ENCODE measurements around the gene GPR158. TPM values are rescaled to one million over a fixed set of nuclear protein-coding genes. Genes with fewer than 3 reads are reported as not detected.

GPR158 gene
- polyA plus RNA-seq, 4 donors = 0.24 to 0.33 TPM; not detected in 2

DNA sequence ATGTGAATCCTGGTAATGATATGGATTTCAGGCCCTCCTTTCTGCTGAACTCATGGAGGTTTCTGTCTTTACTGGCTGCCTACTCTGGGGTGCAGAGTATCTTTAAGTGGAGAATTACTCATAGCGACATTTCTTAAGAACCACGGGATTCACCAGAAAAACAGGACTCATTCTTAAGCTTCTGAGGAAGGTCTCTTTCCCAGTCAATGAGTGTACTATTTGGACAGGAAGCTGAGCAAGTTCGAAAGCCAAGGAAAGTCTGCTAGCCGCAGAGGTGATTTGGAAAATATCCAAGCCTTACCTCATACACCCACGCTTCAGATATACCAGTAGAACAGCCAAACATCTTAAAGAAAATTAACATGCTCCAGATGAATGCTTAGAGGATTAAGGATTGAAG lies 381.7 kb downstream of the GPR158 start:
- no peaks in the 10 kb centered on the region for H3K27me3 ChIP-seq (ENCODE audit: control insufficient read depth in 3 of 3, insufficient read depth in 3 of 3, low read length in 3 of 3)
- H3K27ac ChIP-seq (ENCODE audit: low read depth in 1 of 3, low read length in 2 of 3) = no peak overlapping the region
- FAIRE-seq (no peak), DNase-seq (no peak)
- H3K9me3 ChIP-seq (ENCODE audit: control insufficient read depth in 2 of 2, insufficient read depth in 1 of 2, low read depth in 1 of 2, low read length in 1 of 2) = no peaks in the 10 kb centered on the region
- no peaks in the 10 kb centered on the region for H3K36me3 ChIP-seq (ENCODE audit: control insufficient read depth in 3 of 3, insufficient read depth in 2 of 3, low read depth in 1 of 3, low read length in 3 of 3)
- H3K4me1 ChIP-seq (ENCODE audit: control insufficient read depth in 3 of 3, insufficient read depth in 2 of 3, low read depth in 1 of 3, low read length in 2 of 3) = no peaks in the 10 kb centered on the region
- no peak overlapping the region for H3K4me3 ChIP-seq (ENCODE audit: low read depth in 1 of 3, low read length in 3 of 3)
- 37 to 56% (median 42%) methylated on average over 5 of the region's 5 CpGs for WGBS, 3 donors

DNA sequence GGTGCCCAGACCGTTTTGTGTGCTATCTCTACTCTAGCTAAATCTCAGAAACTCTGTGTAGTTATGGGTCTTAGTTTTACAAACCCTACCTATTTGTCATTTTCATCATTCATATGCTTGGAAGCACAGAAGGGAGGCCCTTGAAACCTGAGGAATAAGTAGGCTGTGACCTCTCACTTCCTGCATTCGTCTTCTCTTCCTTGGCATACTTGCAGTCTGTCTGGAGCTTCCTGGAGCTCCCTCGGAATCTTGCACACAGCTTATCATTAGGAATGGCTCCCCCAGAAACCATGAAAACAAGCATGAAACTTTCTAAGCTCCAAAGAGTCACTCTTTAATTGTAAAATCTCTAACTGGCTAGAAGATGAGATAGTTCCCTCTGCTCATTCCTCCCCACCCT lies 382.3 kb downstream of the GPR158 start:
- Histone ChIP-seq H3K27ac (ENCODE audit: low read depth in 1 of 3, low read length in 2 of 3) (no peak overlapping the region), H3K4me1 (ENCODE audit: control insufficient read depth in 3 of 3, insufficient read depth in 2 of 3, low read depth in 1 of 3, low read length in 2 of 3) (no peaks in the 10 kb centered on the region), H3K4me3 (ENCODE audit: low read depth in 1 of 3, low read length in 3 of 3) (no peak overlapping the region), H3K27me3 (ENCODE audit: control insufficient read depth in 3 of 3, insufficient read depth in 3 of 3, low read length in 3 of 3) (no peaks in the 10 kb centered on the region), H3K9me3 (ENCODE audit: control insufficient read depth in 2 of 2, insufficient read depth in 1 of 2, low read depth in 1 of 2, low read length in 1 of 2) (no peaks in the 10 kb centered on the region), H3K36me3 (ENCODE audit: control insufficient read depth in 3 of 3, insufficient read depth in 2 of 3, low read depth in 1 of 3, low read length in 3 of 3) (no peaks in the 10 kb centered on the region)
- no peak for DNase-seq
- no peak for FAIRE-seq
- 47 to 55% (median 49%) methylated on average over 3 of the region's 3 CpGs for WGBS, 3 donors

DNA sequence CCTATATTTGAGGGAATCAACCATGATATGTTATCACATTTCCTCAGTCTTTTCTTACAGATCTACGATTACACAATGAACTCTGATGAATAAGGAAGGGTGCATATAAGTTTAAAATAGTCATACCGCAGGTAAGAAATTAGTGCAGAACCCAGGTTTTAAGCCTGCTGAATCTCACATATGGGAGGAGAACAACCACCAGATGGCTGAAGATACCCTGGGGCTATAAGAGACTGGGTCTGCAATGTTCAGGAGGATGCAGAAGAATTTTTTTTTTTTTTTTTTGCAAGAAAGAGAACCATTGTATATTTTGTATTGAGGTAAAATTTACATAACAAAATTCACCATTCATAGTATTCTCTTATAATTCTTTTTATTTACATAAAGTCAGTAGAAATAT lies 387.0 kb downstream of the GPR158 start:
- DNase-seq (no peak), FAIRE-seq (no peak)
- H3K4me3 ChIP-seq (ENCODE audit: low read depth in 1 of 3, low read length in 3 of 3) = no peak overlapping the region
- H3K4me1 ChIP-seq (ENCODE audit: control insufficient read depth in 3 of 3, insufficient read depth in 2 of 3, low read depth in 1 of 3, low read length in 2 of 3) = no peaks in the 10 kb centered on the region
- no peaks in the 10 kb centered on the region for H3K9me3 ChIP-seq (ENCODE audit: control insufficient read depth in 2 of 2, insufficient read depth in 1 of 2, low read depth in 1 of 2, low read length in 1 of 2)
- 76 to 85% (median 77%) methylated on average over 2 of the region's 2 CpGs for WGBS, 3 donors
- no peak overlapping the region for H3K27ac ChIP-seq (ENCODE audit: low read depth in 1 of 3, low read length in 2 of 3)
- no peaks in the 10 kb centered on the region for H3K36me3 ChIP-seq (ENCODE audit: control insufficient read depth in 3 of 3, insufficient read depth in 2 of 3, low read depth in 1 of 3, low read length in 3 of 3)
- H3K27me3 ChIP-seq (ENCODE audit: control insufficient read depth in 3 of 3, insufficient read depth in 3 of 3, low read length in 3 of 3) = no peaks in the 10 kb centered on the region

DNA sequence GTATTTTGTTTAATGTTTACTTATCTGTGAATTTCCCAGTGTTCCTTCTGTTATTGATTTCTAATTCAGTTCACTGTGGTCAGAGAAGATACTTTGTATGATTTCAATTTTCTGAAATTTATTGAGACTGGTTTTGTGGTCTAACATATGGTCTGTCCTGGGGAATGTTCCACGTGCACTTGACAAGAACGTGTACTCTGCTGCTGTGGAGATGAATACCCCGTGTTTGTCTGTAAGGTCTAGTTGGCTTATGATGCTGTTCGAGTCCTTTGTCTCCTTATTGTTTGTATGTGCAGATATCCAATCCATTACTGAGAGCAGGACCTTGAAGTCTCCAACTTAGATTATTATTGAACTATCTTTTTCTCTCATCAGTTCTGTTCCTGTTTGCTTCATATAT lies 387.7 kb downstream of the GPR158 start:
- no peaks in the 10 kb centered on the region for H3K9me3 ChIP-seq (ENCODE audit: control insufficient read depth in 2 of 2, insufficient read depth in 1 of 2, low read depth in 1 of 2, low read length in 1 of 2)
- no peak overlapping the region for H3K27ac ChIP-seq (ENCODE audit: low read depth in 1 of 3, low read length in 2 of 3)
- H3K4me3 ChIP-seq (ENCODE audit: low read depth in 1 of 3, low read length in 3 of 3) = no peak overlapping the region
- no peaks in the 10 kb centered on the region for H3K27me3 ChIP-seq (ENCODE audit: control insufficient read depth in 3 of 3, insufficient read depth in 3 of 3, low read length in 3 of 3)
- 79 to 83% (median 82%) methylated on average over 4 of the region's 4 CpGs for WGBS, 3 donors
- FAIRE-seq = no peak
- DNase-seq = no peak
- no peaks in the 10 kb centered on the region for H3K4me1 ChIP-seq (ENCODE audit: control insufficient read depth in 3 of 3, insufficient read depth in 2 of 3, low read depth in 1 of 3, low read length in 2 of 3)
- no peaks in the 10 kb centered on the region for H3K36me3 ChIP-seq (ENCODE audit: control insufficient read depth in 3 of 3, insufficient read depth in 2 of 3, low read depth in 1 of 3, low read length in 3 of 3)

DNA sequence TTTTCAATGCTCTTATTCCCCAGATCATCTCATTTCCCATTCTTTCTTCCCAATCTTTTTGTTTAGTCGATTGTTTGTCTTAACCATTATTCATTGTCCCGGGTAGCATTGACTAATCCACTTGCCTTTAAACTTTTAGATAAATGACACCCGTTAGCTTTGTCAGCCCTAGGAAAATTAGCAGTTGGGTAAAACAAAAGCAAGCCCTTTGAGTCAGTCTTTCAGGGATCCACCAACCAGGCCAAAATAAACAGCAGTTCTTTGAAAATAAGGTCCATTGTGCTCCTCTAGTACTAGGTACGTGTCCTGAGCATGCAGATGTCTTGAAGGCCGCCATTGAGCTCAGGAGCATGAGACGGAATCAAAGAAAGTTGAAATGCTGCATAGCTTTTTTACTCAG lies 389.6 kb downstream of the GPR158 start:
- no peak for DNase-seq
- Histone ChIP-seq H3K4me3 (ENCODE audit: low read depth in 1 of 3, low read length in 3 of 3) (no peak overlapping the region), H3K9me3 (ENCODE audit: control insufficient read depth in 2 of 2, insufficient read depth in 1 of 2, low read depth in 1 of 2, low read length in 1 of 2) (no peaks in the 10 kb centered on the region), H3K27me3 (ENCODE audit: control insufficient read depth in 3 of 3, insufficient read depth in 3 of 3, low read length in 3 of 3) (no peaks in the 10 kb centered on the region), H3K36me3 (ENCODE audit: control insufficient read depth in 3 of 3, insufficient read depth in 2 of 3, low read depth in 1 of 3, low read length in 3 of 3) (no peaks in the 10 kb centered on the region), H3K4me1 (ENCODE audit: control insufficient read depth in 3 of 3, insufficient read depth in 2 of 3, low read depth in 1 of 3, low read length in 2 of 3) (no peaks in the 10 kb centered on the region), H3K27ac (ENCODE audit: low read depth in 1 of 3, low read length in 2 of 3) (no peak overlapping the region)
- no peak for FAIRE-seq
- 74 to 75% (median 75%) methylated on average over 6 of the region's 6 CpGs for WGBS, 3 donors

DNA sequence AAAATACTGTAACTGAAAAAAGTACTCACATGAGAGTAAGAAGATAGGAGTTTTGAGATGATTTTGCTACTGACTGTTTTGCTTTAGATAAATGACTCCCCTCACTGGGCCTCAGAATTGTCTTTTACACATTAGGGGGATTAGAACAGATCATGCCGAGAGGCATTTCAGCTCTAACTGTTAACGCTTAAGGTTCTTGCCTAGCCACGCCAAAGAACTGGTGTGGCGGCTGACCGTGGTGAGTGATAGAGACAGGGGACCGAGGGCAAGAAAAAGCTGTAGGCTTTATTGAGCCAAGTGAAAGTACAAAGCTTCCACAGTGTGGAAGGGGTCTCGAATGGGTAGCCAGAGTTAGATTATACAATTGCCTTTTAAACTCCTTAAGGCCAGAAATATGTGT lies 390.8 kb downstream of the GPR158 start:
- H3K27me3 ChIP-seq (ENCODE audit: control insufficient read depth in 3 of 3, insufficient read depth in 3 of 3, low read length in 3 of 3) = no peaks in the 10 kb centered on the region
- no peak overlapping the region for H3K27ac ChIP-seq (ENCODE audit: low read depth in 1 of 3, low read length in 2 of 3)
- DNase-seq (no peak), FAIRE-seq (no peak)
- H3K4me3 ChIP-seq (ENCODE audit: low read depth in 1 of 3, low read length in 3 of 3) = no peak overlapping the region
- WGBS, 3 donors = 20 to 50% (median 47%) methylated on average over 7 of the region's 7 CpGs
- no peaks in the 10 kb centered on the region for H3K4me1 ChIP-seq (ENCODE audit: control insufficient read depth in 3 of 3, insufficient read depth in 2 of 3, low read depth in 1 of 3, low read length in 2 of 3)
- no peaks in the 10 kb centered on the region for H3K9me3 ChIP-seq (ENCODE audit: control insufficient read depth in 2 of 2, insufficient read depth in 1 of 2, low read depth in 1 of 2, low read length in 1 of 2)
- H3K36me3 ChIP-seq (ENCODE audit: control insufficient read depth in 3 of 3, insufficient read depth in 2 of 3, low read depth in 1 of 3, low read length in 3 of 3) = no peaks in the 10 kb centered on the region

DNA sequence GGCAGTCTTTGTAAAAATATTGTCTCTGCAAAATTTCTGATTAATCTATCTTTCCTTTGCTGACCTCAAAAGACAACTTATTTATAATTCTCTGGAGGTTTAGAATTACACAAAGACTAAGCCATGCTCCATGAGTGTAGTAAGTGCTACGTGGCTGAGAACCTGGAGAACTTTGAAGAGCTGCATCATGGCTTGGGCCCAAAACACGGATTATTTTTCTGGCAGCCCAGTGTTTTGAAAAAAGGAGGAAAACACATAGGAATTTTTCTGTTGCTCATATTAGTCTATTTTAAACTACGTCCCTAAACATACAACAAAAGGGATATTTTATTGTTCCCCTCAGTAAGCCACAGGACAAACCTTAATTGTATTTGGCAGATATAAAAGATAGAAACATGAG lies 398.5 kb downstream of the GPR158 start:
- WGBS, 3 donors = 62 to 78% (median 75%) methylated on average over 3 of the region's 3 CpGs
- FAIRE-seq = no peak

DNA sequence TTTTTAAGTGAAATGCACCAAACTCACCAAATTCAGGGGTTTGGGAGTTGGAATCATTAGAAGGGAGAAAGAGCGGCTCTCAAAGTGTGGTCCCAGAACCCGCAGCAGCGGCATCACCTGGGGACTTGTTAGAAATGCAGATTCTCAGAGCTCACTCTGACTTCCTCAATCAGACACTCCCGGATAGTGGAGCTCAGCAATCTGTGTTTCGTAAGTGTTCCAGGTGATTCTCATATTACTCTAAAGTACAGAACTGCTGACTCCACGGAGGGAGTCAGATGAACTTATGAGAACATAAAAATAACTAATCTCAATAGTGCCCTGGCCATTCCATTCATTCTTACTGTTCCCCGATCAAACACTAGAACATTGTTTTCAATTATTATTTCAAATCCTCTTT lies 400.5 kb downstream of the GPR158 start:
- H3K9me3 ChIP-seq (ENCODE audit: control insufficient read depth in 2 of 2, insufficient read depth in 1 of 2, low read depth in 1 of 2, low read length in 1 of 2) = no peaks in the 10 kb centered on the region
- no peaks in the 10 kb centered on the region for H3K4me1 ChIP-seq (ENCODE audit: control insufficient read depth in 3 of 3, insufficient read depth in 2 of 3, low read depth in 1 of 3, low read length in 2 of 3)
- peaks cover 0 to 2% (median 0%) of the 10 kb centered on the region in 3 donors for H3K27me3 ChIP-seq (ENCODE audit: control insufficient read depth in 3 of 3, insufficient read depth in 3 of 3, low read length in 3 of 3)
- H3K27ac ChIP-seq (ENCODE audit: low read depth in 1 of 3, low read length in 2 of 3) = no peak overlapping the region
- H3K4me3 ChIP-seq (ENCODE audit: low read depth in 1 of 3, low read length in 3 of 3) = no peak overlapping the region
- H3K36me3 ChIP-seq (ENCODE audit: control insufficient read depth in 3 of 3, insufficient read depth in 2 of 3, low read depth in 1 of 3, low read length in 3 of 3) = no peaks in the 10 kb centered on the region
- no peak for DNase-seq
- WGBS, 3 donors = 63 to 71% (median 68%) methylated on average over 7 of the region's 7 CpGs
- no peak for FAIRE-seq

More for the DNA sequence above, 398.5 kb downstream of the GPR158 start:
- Histone ChIP-seq H3K27me3 (ENCODE audit: control insufficient read depth in 3 of 3, insufficient read depth in 3 of 3, low read length in 3 of 3) (peaks cover 0 to 2% (median 0%) of the 10 kb centered on the region in 3 donors), H3K36me3 (ENCODE audit: control insufficient read depth in 3 of 3, insufficient read depth in 2 of 3, low read depth in 1 of 3, low read length in 3 of 3) (no peaks in the 10 kb centered on the region), H3K4me3 (ENCODE audit: low read depth in 1 of 3, low read length in 3 of 3) (no peak overlapping the region), H3K9me3 (ENCODE audit: control insufficient read depth in 2 of 2, insufficient read depth in 1 of 2, low read depth in 1 of 2, low read length in 1 of 2) (no peaks in the 10 kb centered on the region), H3K27ac (ENCODE audit: low read depth in 1 of 3, low read length in 2 of 3) (no peak overlapping the region), H3K4me1 (ENCODE audit: control insufficient read depth in 3 of 3, insufficient read depth in 2 of 3, low read depth in 1 of 3, low read length in 2 of 3) (no peaks in the 10 kb centered on the region)
- no peak for DNase-seq

DNA sequence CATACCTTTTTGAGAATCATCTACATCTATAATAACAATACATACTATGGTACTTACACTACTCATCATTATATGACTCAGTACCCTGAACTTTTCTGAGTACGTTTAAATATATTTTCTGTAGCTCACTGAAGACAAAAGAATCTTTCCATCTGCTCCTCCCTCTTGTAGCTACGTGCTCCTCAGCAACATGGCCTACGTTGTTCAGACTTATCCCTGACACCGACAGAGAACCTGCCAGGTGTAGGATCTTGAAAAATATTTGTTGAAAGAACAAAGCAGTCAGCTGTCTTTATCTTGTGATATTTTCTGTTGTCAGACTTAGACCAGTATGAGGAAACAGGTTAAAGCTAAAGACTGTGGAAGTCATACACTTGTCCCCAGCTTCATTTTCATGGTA lies 403.3 kb downstream of the GPR158 start:
- no peaks in the 10 kb centered on the region for H3K4me1 ChIP-seq (ENCODE audit: control insufficient read depth in 3 of 3, insufficient read depth in 2 of 3, low read depth in 1 of 3, low read length in 2 of 3)
- no peaks in the 10 kb centered on the region for H3K36me3 ChIP-seq (ENCODE audit: control insufficient read depth in 3 of 3, insufficient read depth in 2 of 3, low read depth in 1 of 3, low read length in 3 of 3)
- DNase-seq (no peak), FAIRE-seq (no peak)
- 63 to 72% (median 70%) methylated on average over 4 of the region's 4 CpGs for WGBS, 3 donors
- no peak overlapping the region for H3K4me3 ChIP-seq (ENCODE audit: low read depth in 1 of 3, low read length in 3 of 3)
- no peaks in the 10 kb centered on the region for H3K9me3 ChIP-seq (ENCODE audit: control insufficient read depth in 2 of 2, insufficient read depth in 1 of 2, low read depth in 1 of 2, low read length in 1 of 2)
- peaks cover 0 to 2% (median 0%) of the 10 kb centered on the region in 3 donors for H3K27me3 ChIP-seq (ENCODE audit: control insufficient read depth in 3 of 3, insufficient read depth in 3 of 3, low read length in 3 of 3)
- no peak overlapping the region for H3K27ac ChIP-seq (ENCODE audit: low read depth in 1 of 3, low read length in 2 of 3)
